Heart right ventricle (tissue), 16 donors: ENCODE measurements around the gene SRRT. TPM values are rescaled to one million over a fixed set of nuclear protein-coding genes. Genes with fewer than 3 reads are reported as not detected.
A peak's percentile ranks its signal among the peaks of the same experiment; 100 is the strongest.

ENCODE experiments used
- ATAC-seq, 8 donors: fragments of 200-7000 bp; cut with Tn5 transposase; one replicate each; pipeline ENCODE4 v1.9.1; 2020; ENCODE audit warnings: mild to moderate bottlenecking in 8 of 8, moderate library complexity in 8 of 8, moderate number of reproducible peaks in 1 of 8
- DNase-seq, 2 donors: peaks; one replicate each; pipeline ENCODE4 v3.0.0-alpha.2; 2020
- H3K27ac ChIP-seq, 10 donors: fragments of 200-600 bp; sonication (generic) in 2 of 10; one replicate each; pipeline versions ENCODE4 v1.5.0 to v1.8.0; 2020 to 2022; ENCODE audit warnings: mild to moderate bottlenecking in 3 of 10
- H3K27me3 ChIP-seq, 7 donors: fragments of 200-600 bp; one replicate each; pipeline ENCODE4 v1.8.0; 2021 to 2022; ENCODE audit warnings: mild to moderate bottlenecking in 2 of 7
- H3K36me3 ChIP-seq, 9 donors: fragments of 200-600 bp; sonication (generic) in 1 of 9; one replicate each; pipeline versions ENCODE4 v1.5.0 to v1.8.0; 2020 to 2022; ENCODE audit warnings: mild to moderate bottlenecking in 2 of 9
- H3K4me1 ChIP-seq, 9 donors: fragments of 200-600 bp; sonication (generic) in 1 of 9; one replicate each; pipeline versions ENCODE4 v1.5.0 to v1.8.0; 2020 to 2022; ENCODE audit warnings: mild to moderate bottlenecking in 4 of 9
- H3K4me3 ChIP-seq, 10 donors: fragments of 200-600 bp; sonication (generic) in 2 of 10; one replicate each; pipeline versions ENCODE4 v1.5.0 to v1.8.0; 2020 to 2022; ENCODE audit warnings: mild to moderate bottlenecking in 7 of 10, moderate library complexity in 2 of 10
- H3K9me3 ChIP-seq, 11 donors: fragments of 200-600 bp in 10 of 11; sonication (generic) in 2 of 11; one replicate each; pipeline versions ENCODE4 v1.5.0 to v1.8.0; 2013 to 2022; ENCODE audit warnings: mild to moderate bottlenecking in 2 of 11, control low read depth in 1 of 11, moderate library complexity in 1 of 11
- CTCF ChIP-seq, 9 donors: fragments of 200-600 bp; sonication (generic) in 2 of 9; IDR thresholded peaks; one replicate each; pipeline versions ENCODE4 v1.5.0 to v1.8.0; 2021 to 2022; ENCODE audit warnings: antibody characterized with exemption in 9 of 9, mild to moderate bottlenecking in 5 of 9, moderate library complexity in 1 of 9
- WGBS, 2 donors: extraction: QIAGEN DNeasy Blood & Tissue Kit; methylation state at CpG; one replicate each; pipeline ENCODE4 v1.1.7; 2013; ENCODE audit warnings: inconsistent platforms in 1 of 2; 5-methylcytosine and 5-hydroxymethylcytosine counted together
- intact Hi-C, 10 donors: fragments of 100-400 bp; cut with DNase I; formaldehyde crosslinking; loops; one replicate each; pipeline versions ENCODE4 v1.11.1 to v1.14.2; 2022
- polyA plus RNA-seq, 2 donors: library from polyadenylated mRNA; stranded (reverse); fragments of 200-250 nt; gene quantifications; one replicate each; pipeline ENCODE4 v1.2.3, GENCODE V29; 2013
- total RNA-seq, 10 donors: library from RNA; stranded (reverse); fragmentation: NEBNext Ultra II Directional in 3 of 10; extraction: Animal tissue kit (Norgen Biotek cat#: 25700) in 3 of 10; gene quantifications; one replicate each; pipeline versions ENCODE4 v1.2.1 to v1.2.4, GENCODE V29; 2021 to 2023
- donor health status: Arrhythmogenic right ventricular cardiomyopathy.
- donor health status: ischemic (EF 13 %, LVEDD 7.1; RV severe dilation, severe dysfunction).
- donor health status: healthy with polysubstance abuse.
- donor health status: DM: no; HTN: yes; CAD: no.
- donor health status: DM: no; HTN: no; CAD: no.
- donor health status: ischemic (EF 25% LVEDD 6.9; RV normal size, moderate dysfunction).
- donor health status: ischemic (EF 25% LVEDD 5.7; RV mildly dilated, moderate dysfunction).
- donor health status: healthy.
- donor health status: DM: yes; HTN: yes; CAD: no.
- donor health status: Ischemic cardiomyopathy.
- donor health status: ischemic (EF 35%, LVEDD 5.7; RV mildly dilated, moderate dysfunction).
- donor health status: nonischemic (EF 11% LVEDD 7.7; RV severe dilation, severe dysfunction).
- donor health status: DM: yes; HTN: yes; CAD: no.
- donor health status: PGD.
- donor health status: ischemic (EF 29% LVEDD 5.4; RV normal size, mild dysfunction).
- donor health status: nonischemic (EF 23%, LVEDD 6.1; RV moderate dilation, normal function).

The SRRT gene
- total and polyA plus RNA-seq, 12 donors, result 38.4 to 69.5 (median 49.6) TPM

GRCh38 chr7:100878013-100878412 lies 3.1 kb downstream of the SRRT start:
- DNase-seq, result no peak
- TF ChIP-seq CTCF (IDR thresholded peaks at IDR 0.05), result no peak
- Histone ChIP-seq H3K27ac (no peak overlapping the region), H3K36me3 (peaks cover 0 to 75% (median 23%) of the 10 kb centered on the region in 9 donors), H3K4me1 (peaks cover 2 to 60% (median 46%) of the 10 kb centered on the region in 9 donors), H3K4me3 (no peak overlapping the region), H3K27me3 (no peaks in the 10 kb centered on the region), H3K9me3 (no peaks in the 10 kb centered on the region)
- ATAC-seq, result no peak
- WGBS, 2 donors, result 78 to 89% methylated on average over 7 of the region's 7 CpGs
- intact Hi-C loops, result loop anchor here in 2 of 10 donors (10.0 kb wide), 2 partner anchors 263 to 1407 kb away; partner anchors contain the start of genes MOSPD3 (in 1 of the 2) and SH2B2 (in 1 of the 2)

DNA sequence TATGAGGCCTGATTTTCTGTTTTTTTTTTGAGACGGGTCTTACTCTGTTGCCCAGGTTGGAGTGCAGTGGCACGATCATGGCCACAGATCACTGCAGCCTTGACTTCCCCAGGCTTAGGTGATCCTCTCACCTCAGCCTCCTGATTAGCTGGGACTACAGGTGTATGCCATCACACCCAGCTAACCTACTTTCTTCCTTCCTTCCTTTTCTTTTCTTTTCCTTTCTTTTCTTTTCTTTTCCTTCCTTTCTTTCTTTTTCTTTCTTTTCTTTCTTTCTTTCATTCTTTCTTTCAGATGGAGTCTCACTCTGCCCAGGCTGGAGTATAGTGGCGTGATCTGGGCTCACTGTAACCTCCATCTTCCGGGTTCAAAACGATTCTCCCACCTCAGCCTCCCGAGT lies 3.8 kb downstream of the SRRT start:
- peaks cover 2 to 59% (median 45%) of the 10 kb centered on the region in 9 donors for H3K4me1 ChIP-seq
- no peak for TF ChIP-seq CTCF (IDR thresholded peaks at IDR 0.05)
- no peaks in the 10 kb centered on the region for H3K27me3 ChIP-seq
- H3K36me3 ChIP-seq, result peaks cover 0 to 75% (median 26%) of the 10 kb centered on the region in 9 donors
- DNase-seq (no peak), ATAC-seq (no peak)
- H3K4me3 ChIP-seq, result no peak overlapping the region
- H3K9me3 ChIP-seq, result no peaks in the 10 kb centered on the region
- 78 to 80% methylated on average over 6 of the region's 6 CpGs for WGBS, 2 donors
- intact Hi-C loops, result loop anchor here in 2 of 10 donors (10.0 kb wide), 2 partner anchors 264 to 1406 kb away; partner anchors contain the start of genes MOSPD3 (in 1 of the 2) and SH2B2 (in 1 of the 2)
- no peak overlapping the region for H3K27ac ChIP-seq

- peaks cover 2 to 51% (median 37%) of the 10 kb centered on the region in 9 donors for H3K4me1 ChIP-seq
- DNase-seq, result no peak
- TF ChIP-seq CTCF (IDR thresholded peaks at IDR 0.05), result no peak
- no peak overlapping the region for H3K4me3 ChIP-seq
- intact Hi-C loops, result loop anchor here in 2 of 10 donors (10.0 kb wide), 2 partner anchors 265 to 1405 kb away; partner anchors contain the start of genes MOSPD3 (in 1 of the 2) and SH2B2 (in 1 of the 2)
- WGBS, 2 donors, result 60 to 75% methylated on average over 11 of the region's 11 CpGs
- H3K27ac ChIP-seq, result peak overlapping the region in 5 of 10 donors; percentile 2 to 55 (median 5)
- peak in 5 of 8 donors; percentile 13 to 67 (median 42) for ATAC-seq
- H3K36me3 ChIP-seq, result peaks cover 0 to 82% (median 37%) of the 10 kb centered on the region in 9 donors
- H3K9me3 ChIP-seq, result no peaks in the 10 kb centered on the region
- H3K27me3 ChIP-seq, result no peaks in the 10 kb centered on the region
These were observed 4.9 kb downstream of the SRRT start for GRCh38 chr7:100879685-100880261.

DNA sequence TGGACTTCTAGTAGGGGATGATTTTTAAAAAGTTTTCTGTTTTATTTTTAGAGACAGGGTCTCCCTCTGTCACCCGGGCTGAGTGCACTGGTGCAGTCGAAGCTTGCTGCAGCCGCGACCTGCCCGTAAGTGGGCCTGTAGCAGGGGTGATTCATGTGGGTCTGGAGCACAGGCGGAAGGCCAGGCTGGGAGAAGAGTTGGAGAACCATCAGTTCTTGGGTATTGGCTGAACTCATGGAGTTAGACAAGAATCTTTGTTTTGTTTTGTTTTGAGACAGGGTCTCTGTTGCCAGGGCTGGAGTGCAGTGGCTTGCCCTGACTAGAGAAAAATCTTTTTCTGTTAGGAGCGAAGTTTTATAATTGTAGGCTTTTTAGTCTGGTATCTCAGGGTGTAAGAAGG lies 5.7 kb downstream of the SRRT start:
- Histone ChIP-seq H3K4me1 (peaks cover 2 to 49% (median 35%) of the 10 kb centered on the region in 9 donors), H3K4me3 (no peak overlapping the region), H3K36me3 (peaks cover 3 to 90% (median 46%) of the 10 kb centered on the region in 9 donors), H3K9me3 (no peaks in the 10 kb centered on the region), H3K27ac (peak overlapping the region in 2 of 10 donors; percentile 2 to 3), H3K27me3 (no peaks in the 10 kb centered on the region)
- DNase-seq (no peak), ATAC-seq (no peak)
- TF ChIP-seq CTCF (IDR thresholded peaks at IDR 0.05), result no peak
- intact Hi-C loops, result no loop called here
- WGBS, 2 donors, result 86 to 89% methylated on average over 7 of the region's 7 CpGs
